WTC11 (cell line): Measurements from ENCODE around the gene HELB.

Experiments used
- CTCF ChIP-seq: fragments of 200-600 bp; IDR thresholded peaks from 2 replicates; pipeline ENCODE4 v1.8.0; 2022; ENCODE audit warnings: antibody characterized with exemption
- IRF1 ChIP-seq: sonication (generic); formaldehyde crosslinking; IDR thresholded peaks from 2 replicates; pipeline ENCODE4 v1.8.0; 2023; ENCODE audit warnings: missing genetic modification reagents

- TF ChIP-seq CTCF (no peak), IRF1 (CRISPR knock-in tag) (no peak)
Observed at GRCh38 chr12:66290716-66291200, 11.5 kb upstream of the HELB start.
